ENCODE results near the gene NLRP7. TPM values are rescaled to one million over a fixed set of nuclear protein-coding genes. Genes with fewer than 3 reads are reported as not detected.
"Not testable (repeated sequence)": the region's sequence is repeated elsewhere in the genome, so short reads cannot be mapped to it uniquely, and the experiment has no call there.

Gene NLRP7
- total and polyA plus RNA-seq, 2 of the 4 experiments (the other 2 are of a cell fraction), result not detected

DNA sequence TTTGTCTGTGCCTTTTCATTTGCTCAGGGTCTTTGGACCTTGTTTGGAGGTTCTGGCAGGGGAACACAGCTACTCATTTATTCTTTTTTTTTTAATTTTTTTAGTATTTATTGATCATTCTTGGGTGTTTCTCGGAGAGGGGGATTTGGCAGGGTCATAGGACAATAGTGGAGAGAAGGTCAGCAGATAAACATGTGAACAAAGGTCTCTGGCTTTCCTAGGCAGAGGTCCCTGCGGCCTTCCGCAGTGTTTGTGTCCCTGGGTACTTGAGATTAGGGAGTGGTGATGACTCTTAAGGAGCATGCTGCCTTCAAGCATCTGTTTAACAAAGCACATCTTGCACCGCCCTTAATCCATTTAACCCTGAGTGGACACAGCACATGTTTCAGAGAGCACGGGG is 39.4 kb downstream of the NLRP7 start:
- H4K5ac ChIP-seq (ENCODE audit: low read depth, low read length); H2AK9ac ChIP-seq (replicated peaks; ENCODE audit: low read depth, low read length, poor library complexity); H3K4me1 ChIP-seq (ENCODE audit: control insufficient read depth, insufficient read depth, low read length); BruUV-seq (replicated peaks); CTCF ChIA-PET; H2BK5ac ChIP-seq (ENCODE audit: low read depth, low read length, poor library complexity, severe bottlenecking); H2BK120ac ChIP-seq (ENCODE audit: low read depth, low read length); H4K20me1 ChIP-seq (ENCODE audit: insufficient read depth, low read length); H2AFZ ChIP-seq (replicated peaks; ENCODE audit: low read length, poor library complexity); H3K27me3 ChIP-seq (ENCODE audit: control insufficient read depth, insufficient read depth, low read length); ATAC-seq (ENCODE audit: low read depth); H4K91ac ChIP-seq (ENCODE audit: insufficient read depth, low read depth, low read length); DNase-seq; dilution Hi-C loops (cut with HindIII; ENCODE audit: low sequenced_read_pairs, unreplicated experiment); H3K4me2 ChIP-seq (ENCODE audit: low read depth, low read length); H3K9me1 ChIP-seq (ENCODE audit: insufficient read depth, low read length); H3K27ac ChIP-seq (ENCODE audit: insufficient read depth, low read length); H3K23ac ChIP-seq (ENCODE audit: low read depth, low read length); H3K79me1 ChIP-seq (ENCODE audit: low read depth in 1 of 2, low read length in 2 of 2); H2BK20ac ChIP-seq (ENCODE audit: low read depth, low read length); in situ Hi-C loops (cut with MboI; ENCODE audit: low sequenced_read_pairs); H3K9ac ChIP-seq (ENCODE audit: low read depth, low read length); H3K4me3 ChIP-seq (ENCODE audit: insufficient read depth, low read depth, low read length); H3K18ac ChIP-seq (ENCODE audit: low read depth, low read length); H2AK5ac ChIP-seq (ENCODE audit: low read depth, low read length); H3K4ac ChIP-seq (ENCODE audit: low read depth, low read length); H3K14ac ChIP-seq (replicated peaks; ENCODE audit: low read depth, low read length); POLR2A ChIA-PET (ENCODE audit: unreplicated experiment); H3K36me3 ChIP-seq (ENCODE audit: control insufficient read depth, insufficient read depth, low read length); H3K56ac ChIP-seq (ENCODE audit: extremely low read depth, insufficient read depth, low read length); H4K8ac ChIP-seq (ENCODE audit: low read depth in 2 of 2, low read length in 2 of 2); H2BK15ac ChIP-seq (ENCODE audit: low read depth, low read length); intact Hi-C loops (cut with micrococcal nuclease): not testable (repeated sequence)
- H3K9me3 ChIP-seq (ENCODE audit: control insufficient read depth, insufficient read depth, low read length), result peaks cover 23% of the 10 kb centered on the region
- no CpG with 5 or more reads among the region's 5 CpGs for WGBS, 2 experiments (ENCODE audit: extremely low coverage in 2 of 2, insufficient read length in 1 of 2)

Data from IMR-90 (cell line).